Activated naive CD4-positive, alpha-beta T cell treated with anti-CD3 and anti-CD28 coated beads for 36 hours (primary cell): ENCODE data around the gene ZRANB2. TPM values are rescaled to one million over a fixed set of nuclear protein-coding genes. Genes with fewer than 3 reads are reported as not detected.
A peak's percentile ranks its signal among the peaks of the same experiment; 100 is the strongest.

Experiments used
- CTCF ChIA-PET: fragments of 350-600 bp; sonication (Branson Sonifier 250); formaldehyde crosslinking; loops from one replicate; lab custom pipeline; 2021; ENCODE audit warnings: antibody characterized with exemption; lab: Charles Lee
- DNase-seq: peaks from one replicate; pipeline ENCODE4 v3.0.0-alpha.2; 2020
- H3K27ac Mint-ChIP-seq: one replicate; pipeline ENCODE4 v1.8.0; 2021; ENCODE audit warnings: mild to moderate bottlenecking, mixed read lengths
- H3K27me3 Mint-ChIP-seq: one replicate; pipeline ENCODE4 v1.8.0; 2021; ENCODE audit warnings: low read depth, mixed read lengths
- H3K36me3 Mint-ChIP-seq: one replicate; pipeline ENCODE4 v1.8.0; 2021; ENCODE audit warnings: low read depth, mixed read lengths
- H3K4me1 Mint-ChIP-seq: one replicate; pipeline ENCODE4 v1.8.0; 2021; ENCODE audit warnings: low read depth, mixed read lengths
- H3K4me3 Mint-ChIP-seq: one replicate; pipeline ENCODE4 v1.8.0; 2021; ENCODE audit warnings: mild to moderate bottlenecking, moderate library complexity, mixed read lengths
- H3K9me3 Mint-ChIP-seq: one replicate; pipeline ENCODE4 v1.8.0; 2021; ENCODE audit warnings: mixed read lengths
- intact Hi-C: fragments of 100-400 bp; cut with micrococcal nuclease; formaldehyde crosslinking; loops from one replicate; pipeline ENCODE4 v1.15.1; 2023
- total RNA-seq, 2 experiments: library from RNA; stranded (reverse); gene quantifications; one replicate each; pipeline ENCODE4 v1.2.3, GENCODE V29; 2021

The ZRANB2 gene
- total RNA-seq, 2 experiments from 2014 or later: 107 to 114 TPM

GRCh38 chr1:71054281-71054731 lies 26.5 kb downstream of the ZRANB2 start:
- intact Hi-C loops: loop anchor here (5.0 kb wide), 1 partner anchor 922 kb away; no protein-coding TSS in a partner anchor
- Mint-ChIP-seq H3K4me1 (no peaks in the 10 kb centered on the region), H3K4me3 (no peak overlapping the region), H3K9me3 (no peaks in the 10 kb centered on the region), H3K27me3 (peaks cover 3% of the 10 kb centered on the region), H3K27ac (no peak overlapping the region), H3K36me3 (peaks cover 11% of the 10 kb centered on the region)
- CTCF ChIA-PET: no interaction called here
- DNase-seq: no peak

- Mint-ChIP-seq H3K4me3 (no peak overlapping the region), H3K36me3 (peaks cover 7% of the 10 kb centered on the region), H3K9me3 (no peaks in the 10 kb centered on the region), H3K4me1 (no peaks in the 10 kb centered on the region), H3K27me3 (peaks cover 5% of the 10 kb centered on the region), H3K27ac (no peak overlapping the region)
- intact Hi-C loops: loop anchor here (5.0 kb wide), 1 partner anchor 921 kb away; no protein-coding TSS in a partner anchor
- no peak for DNase-seq
- CTCF ChIA-PET: no interaction called here
Measured at GRCh38 chr1:71053758-71054157, 27.1 kb downstream of the ZRANB2 start.

GRCh38 chr1:71053146-71053545 lies 27.7 kb downstream of the ZRANB2 start:
- intact Hi-C loops: loop anchor here (5.0 kb wide), 1 partner anchor 921 kb away; no protein-coding TSS in a partner anchor
- Mint-ChIP-seq H3K27ac (no peak overlapping the region), H3K27me3 (peaks cover 9% of the 10 kb centered on the region), H3K9me3 (no peaks in the 10 kb centered on the region), H3K4me1 (no peaks in the 10 kb centered on the region), H3K36me3 (peaks cover 4% of the 10 kb centered on the region), H3K4me3 (no peak overlapping the region)
- CTCF ChIA-PET: no interaction called here
- no peak for DNase-seq

- no peak overlapping the region for H3K4me3 Mint-ChIP-seq
- H3K27me3 Mint-ChIP-seq: peaks cover 33% of the 10 kb centered on the region
- DNase-seq: peak; percentile 6
- no peaks in the 10 kb centered on the region for H3K9me3 Mint-ChIP-seq
- H3K27ac Mint-ChIP-seq: no peak overlapping the region
- peaks cover 16% of the 10 kb centered on the region for H3K4me1 Mint-ChIP-seq
- CTCF ChIA-PET: interaction anchor here (0.7 to 2.2 kb wide), 9 partner anchors 10 to 829 kb away, joined by 3 to 12 read pairs (median 3); partner anchors contain the start of gene SRSF11
- H3K36me3 Mint-ChIP-seq: no peaks in the 10 kb centered on the region
- intact Hi-C loops: loop anchor here (1.0 to 10.0 kb wide), 4 partner anchors 175 to 918 kb away; no protein-coding TSS in a partner anchor
Measured at GRCh38 chr1:71049951-71050598, 30.8 kb downstream of the ZRANB2 start.

- intact Hi-C loops: loop anchor here (10.0 kb wide), 1 partner anchor 173 kb away; no protein-coding TSS in a partner anchor
- peaks cover 40% of the 10 kb centered on the region for H3K27me3 Mint-ChIP-seq
- peak within 1 kb of the TSS; percentile 64 for H3K4me3 Mint-ChIP-seq
- CTCF ChIA-PET: interaction anchor here (0.6 kb wide), 1 partner anchor 328 kb away, joined by 3 read pairs; no protein-coding TSS in a partner anchor
- no peaks in the 10 kb centered on the region for H3K36me3 Mint-ChIP-seq
- peaks cover 16% of the 10 kb centered on the region for H3K4me1 Mint-ChIP-seq
- peak; percentile 45 for DNase-seq
- no peaks in the 10 kb centered on the region for H3K9me3 Mint-ChIP-seq
- H3K27ac Mint-ChIP-seq: no peak within 1 kb of the TSS
Measured at GRCh38 chr1:71047635-71048607, 32.9 kb downstream of the ZRANB2 start, which contains the start of gene PTGER3. PTGER3 (minus strand) TSS chr1:71047816; CDS start chr1:71047577, 239 bp downstream.

- Mint-ChIP-seq H3K27ac (no peak overlapping the region), H3K9me3 (no peaks in the 10 kb centered on the region), H3K27me3 (peaks cover 41% of the 10 kb centered on the region), H3K36me3 (no peaks in the 10 kb centered on the region), H3K4me3 (peak overlapping the region; percentile 64), H3K4me1 (peaks cover 16% of the 10 kb centered on the region)
- peak; percentile 13 for DNase-seq
- intact Hi-C loops: loop anchor here (10.0 kb wide), 1 partner anchor 172 kb away; no protein-coding TSS in a partner anchor
- CTCF ChIA-PET: interaction anchor here (0.6 to 1.2 kb wide), 2 partner anchors 36 to 329 kb away, joined by 3 read pairs; no protein-coding TSS in a partner anchor
Measured at GRCh38 chr1:71046891-71047634, 33.8 kb downstream of the ZRANB2 start.

GRCh38 chr1:71045463-71046028 lies 35.3 kb downstream of the ZRANB2 start:
- Mint-ChIP-seq H3K36me3 (no peaks in the 10 kb centered on the region), H3K27me3 (peaks cover 52% of the 10 kb centered on the region), H3K4me3 (no peak overlapping the region), H3K4me1 (peaks cover 16% of the 10 kb centered on the region), H3K27ac (no peak overlapping the region), H3K9me3 (no peaks in the 10 kb centered on the region)
- DNase-seq: no peak
- intact Hi-C loops: loop anchor here (10.0 kb wide), 1 partner anchor 171 kb away; no protein-coding TSS in a partner anchor
- CTCF ChIA-PET: no interaction called here

- no peak for DNase-seq
- peaks cover 16% of the 10 kb centered on the region for H3K4me1 Mint-ChIP-seq
- no peak overlapping the region for H3K27ac Mint-ChIP-seq
- no peaks in the 10 kb centered on the region for H3K36me3 Mint-ChIP-seq
- CTCF ChIA-PET: no interaction called here
- H3K4me3 Mint-ChIP-seq: no peak overlapping the region
- peaks cover 53% of the 10 kb centered on the region for H3K27me3 Mint-ChIP-seq
- H3K9me3 Mint-ChIP-seq: no peaks in the 10 kb centered on the region
- intact Hi-C loops: loop anchor here (10.0 kb wide), 1 partner anchor 170 kb away; no protein-coding TSS in a partner anchor
Measured at GRCh38 chr1:71044833-71045232, 36.0 kb downstream of the ZRANB2 start.

- Mint-ChIP-seq H3K27me3 (peaks cover 54% of the 10 kb centered on the region), H3K4me1 (peaks cover 16% of the 10 kb centered on the region), H3K27ac (no peak overlapping the region), H3K4me3 (no peak overlapping the region), H3K9me3 (no peaks in the 10 kb centered on the region), H3K36me3 (no peaks in the 10 kb centered on the region)
- CTCF ChIA-PET: interaction anchor here (0.6 kb wide), 1 partner anchor 729 kb away, joined by 3 read pairs; no protein-coding TSS in a partner anchor
- DNase-seq: no peak
- intact Hi-C loops: loop anchor here (10.0 kb wide), 1 partner anchor 168 kb away; no protein-coding TSS in a partner anchor
Measured at GRCh38 chr1:71043065-71043464, 37.8 kb downstream of the ZRANB2 start.

- no peak for DNase-seq
Measured at GRCh38 chr1:71041806-71042205, 39.0 kb downstream of the ZRANB2 start.

More at GRCh38 chr1:71041806-71042205, 39.0 kb downstream of the ZRANB2 start:
- H3K27ac Mint-ChIP-seq: no peak overlapping the region
- H3K27me3 Mint-ChIP-seq: peaks cover 43% of the 10 kb centered on the region
- intact Hi-C loops: loop anchor here (10.0 kb wide), 1 partner anchor 167 kb away; no protein-coding TSS in a partner anchor
- CTCF ChIA-PET: no interaction called here
- no peaks in the 10 kb centered on the region for H3K9me3 Mint-ChIP-seq
- H3K4me3 Mint-ChIP-seq: no peak overlapping the region
- H3K36me3 Mint-ChIP-seq: no peaks in the 10 kb centered on the region
- peaks cover 6% of the 10 kb centered on the region for H3K4me1 Mint-ChIP-seq
